ENCODE data around the gene RIC1. TPM values are rescaled to one million over a fixed set of nuclear protein-coding genes. Genes with fewer than 3 reads are reported as not detected.
"Not testable (repeated sequence)": the region's sequence is repeated elsewhere in the genome, so short reads cannot be mapped to it uniquely, and the experiment has no call there.

Gene RIC1
- polyA plus RNA-seq, 4 donors, result 25.0 to 33.1 (median 30.0) TPM

- not testable (repeated sequence) for DNase-seq (ENCODE audit: low read depth in 4 of 4, low spot score in 2 of 4)
Measured at GRCh38 chr9:5779705-5780218, 150.9 kb downstream of the RIC1 start.

DNA sequence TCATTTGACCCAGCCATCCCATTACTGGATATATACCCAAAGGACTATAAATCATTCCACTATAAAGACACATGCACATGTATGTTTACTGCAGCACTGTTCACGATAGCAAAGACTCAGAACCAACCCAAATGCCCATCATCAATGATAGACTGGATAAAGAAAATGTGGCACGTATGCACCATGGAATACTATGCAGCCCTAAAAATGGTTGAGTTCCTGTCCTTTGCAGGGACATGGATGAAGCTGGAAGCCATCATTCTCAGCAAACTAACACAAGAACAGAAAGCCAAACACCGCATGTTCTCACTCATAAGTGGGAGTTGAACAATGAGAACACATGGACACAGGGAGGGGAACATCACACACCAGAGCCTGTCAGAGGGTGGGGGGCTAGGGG is 154.5 kb downstream of the RIC1 start:
- DNase-seq (ENCODE audit: low read depth in 4 of 4, low spot score in 2 of 4), result not testable (repeated sequence)

- DNase-seq (ENCODE audit: low read depth in 4 of 4, low spot score in 2 of 4), result no peak
Measured at GRCh38 chr9:5783982-5784381, 155.1 kb downstream of the RIC1 start.

DNA sequence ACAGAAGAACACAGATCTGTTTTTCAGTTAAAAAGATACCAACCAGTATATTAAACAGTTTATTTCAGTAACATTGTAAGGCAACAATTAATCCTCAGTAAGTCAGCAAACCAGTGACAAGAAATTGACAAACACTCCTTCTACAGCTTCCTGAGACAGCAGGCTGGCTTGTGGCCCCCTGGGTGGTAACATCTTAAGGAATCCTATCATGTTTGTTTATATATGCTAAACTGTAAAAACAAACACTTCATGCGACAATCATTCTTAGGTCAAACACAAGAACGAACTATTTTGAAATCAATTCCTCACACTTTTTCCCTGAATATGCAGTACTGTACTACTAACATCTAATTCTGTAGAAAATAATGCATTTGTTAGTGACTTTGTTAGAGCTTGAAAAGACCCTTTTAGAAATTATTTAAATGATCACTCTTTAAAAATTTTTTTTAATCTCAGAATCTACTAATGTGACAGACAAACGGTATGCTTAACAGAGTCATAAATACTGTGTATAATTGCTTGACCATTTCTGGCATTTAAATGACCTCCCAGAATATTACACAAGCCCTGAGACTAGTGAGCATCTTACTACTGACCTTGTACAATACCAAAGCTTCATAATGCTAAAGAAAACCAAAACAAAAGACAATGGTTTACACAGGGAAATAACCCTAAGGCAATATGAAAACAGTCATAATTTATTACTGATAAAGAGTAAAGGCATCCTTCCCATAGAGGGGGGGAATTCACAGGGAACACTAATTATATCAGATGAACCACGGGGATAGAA is 155.8 kb downstream of the RIC1 start:
- DNase-seq (ENCODE audit: low read depth in 4 of 4, low spot score in 2 of 4), result no peak

DNA sequence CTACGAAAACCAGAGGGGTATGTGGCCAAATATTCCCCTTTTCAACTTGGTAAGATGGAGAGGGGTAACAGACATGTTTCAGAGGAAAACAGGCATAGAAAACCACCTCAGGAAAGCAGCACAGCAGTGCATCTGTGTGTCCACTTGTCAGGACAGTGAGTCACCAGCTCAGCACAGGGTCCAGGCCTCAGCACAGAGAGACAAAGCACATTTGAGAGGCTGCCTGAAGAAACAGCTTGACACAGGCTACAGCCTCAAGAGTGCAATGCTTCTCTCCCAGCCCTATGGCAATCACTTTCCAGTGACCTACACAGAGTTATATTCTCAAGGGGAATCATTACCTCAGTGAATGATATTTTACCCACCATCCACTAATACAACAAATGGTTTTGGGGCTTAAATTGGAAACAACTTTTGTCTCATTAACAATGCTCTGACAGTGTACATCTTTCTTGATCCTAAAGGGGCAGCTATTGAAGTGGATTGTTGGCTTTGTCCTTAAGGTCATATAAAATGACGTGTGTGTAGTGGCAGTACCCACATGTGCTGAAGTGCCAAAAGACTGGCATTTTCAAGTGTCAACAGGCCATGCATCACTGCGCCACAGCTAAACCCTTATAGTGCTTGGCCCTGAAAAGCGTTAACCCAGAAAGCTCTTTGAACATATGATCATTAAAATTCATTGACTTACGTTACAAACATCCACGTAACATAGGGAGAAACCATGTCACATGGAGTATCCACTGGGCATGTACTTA is 157.6 kb downstream of the RIC1 start:
- DNase-seq (ENCODE audit: low read depth in 4 of 4, low spot score in 2 of 4), result no peak

DNA sequence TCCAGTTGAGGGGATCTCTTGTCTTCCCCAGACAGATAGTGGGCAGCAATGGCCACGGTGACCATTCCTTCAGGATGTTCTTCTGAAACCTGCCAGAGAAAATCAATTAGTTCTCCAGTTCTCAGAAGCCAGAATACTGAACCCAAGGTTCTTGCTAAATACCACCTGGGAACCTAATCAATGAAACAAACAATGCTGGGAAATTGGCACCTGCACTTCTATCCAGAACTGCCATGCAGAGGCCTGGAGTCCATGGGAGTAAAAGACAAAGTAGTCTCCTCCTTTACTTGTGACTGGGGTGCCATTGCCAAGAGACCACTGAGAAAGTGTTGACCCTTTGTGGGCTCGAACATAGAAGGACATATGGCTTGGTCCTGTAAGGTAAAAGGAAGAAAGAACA is 158.3 kb downstream of the RIC1 start:
- DNase-seq (ENCODE audit: low read depth in 4 of 4, low spot score in 2 of 4), result no peak

DNA sequence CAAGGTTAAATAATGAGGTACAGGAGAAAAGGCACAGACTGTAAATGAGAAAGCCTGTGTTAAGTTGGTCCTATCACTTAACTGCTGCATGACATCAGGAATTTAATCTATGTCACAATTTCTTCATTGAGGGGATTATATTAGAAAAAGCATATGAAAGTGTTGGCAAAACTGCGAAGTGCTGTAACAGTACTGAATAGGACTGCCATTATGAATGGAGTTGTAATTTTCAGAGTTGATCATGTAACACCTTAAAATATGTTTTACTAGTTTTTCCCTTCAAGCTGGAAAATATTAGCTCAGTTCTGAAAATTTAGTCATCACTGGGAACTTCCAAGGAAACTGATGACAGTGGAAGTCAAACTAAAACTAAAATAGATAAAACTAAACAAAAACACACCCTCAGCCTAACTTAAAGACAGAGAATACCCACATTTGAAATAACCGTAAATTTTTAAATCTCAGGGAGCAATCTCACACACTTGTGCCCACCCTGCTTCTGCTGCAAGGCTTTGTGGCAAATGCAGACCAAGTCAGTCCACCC is 158.9 kb downstream of the RIC1 start:
- DNase-seq (ENCODE audit: low read depth in 4 of 4, low spot score in 2 of 4), result no peak

GRCh38 chr9:5789489-5789888 is 160.6 kb downstream of the RIC1 start:
- DNase-seq (ENCODE audit: low read depth in 4 of 4, low spot score in 2 of 4), result no peak

DNA sequence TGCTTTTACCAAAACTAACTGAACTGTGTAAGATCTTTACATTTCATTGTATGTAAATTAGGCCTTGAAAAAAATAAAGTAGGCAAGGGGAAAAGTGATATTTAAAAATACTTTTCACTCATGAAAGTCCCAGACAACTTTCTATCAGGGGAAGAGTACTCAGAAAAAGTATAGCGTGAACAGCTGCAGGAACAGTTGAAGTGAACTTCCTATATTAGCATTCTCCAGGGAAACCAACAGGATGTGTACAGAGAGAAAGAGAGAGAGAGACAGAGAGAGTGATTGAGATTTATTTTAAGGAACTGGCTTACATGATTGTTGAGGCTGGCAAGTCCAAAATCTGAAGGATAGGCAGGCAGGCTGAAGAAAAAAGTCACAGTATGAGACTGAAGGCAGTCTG is 162.0 kb downstream of the RIC1 start:
- no peak for DNase-seq (ENCODE audit: low read depth in 4 of 4, low spot score in 2 of 4)

- no peak for DNase-seq (ENCODE audit: low read depth in 4 of 4, low spot score in 2 of 4)
Measured at GRCh38 chr9:5791870-5792269, 163.0 kb downstream of the RIC1 start.

DNA sequence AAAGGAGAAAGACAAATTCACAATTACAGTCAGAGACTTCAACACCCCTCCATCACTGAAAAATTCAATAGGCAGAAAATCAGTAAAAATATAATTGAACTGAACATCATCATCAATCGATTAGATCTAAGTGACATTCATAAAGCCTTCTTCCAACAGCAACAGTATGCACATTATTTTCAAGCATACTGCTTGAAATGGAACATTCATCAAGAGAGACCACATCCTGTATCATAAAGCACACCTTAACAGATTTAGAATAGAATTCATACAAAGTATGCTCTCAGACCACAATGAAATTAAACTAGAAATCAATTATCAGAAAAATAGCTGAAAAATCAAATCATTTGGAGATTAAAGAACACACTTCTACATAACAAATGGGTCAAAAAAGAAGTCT is 164.9 kb downstream of the RIC1 start:
- no peak for DNase-seq (ENCODE audit: low read depth in 4 of 4, low spot score in 2 of 4)

DNA sequence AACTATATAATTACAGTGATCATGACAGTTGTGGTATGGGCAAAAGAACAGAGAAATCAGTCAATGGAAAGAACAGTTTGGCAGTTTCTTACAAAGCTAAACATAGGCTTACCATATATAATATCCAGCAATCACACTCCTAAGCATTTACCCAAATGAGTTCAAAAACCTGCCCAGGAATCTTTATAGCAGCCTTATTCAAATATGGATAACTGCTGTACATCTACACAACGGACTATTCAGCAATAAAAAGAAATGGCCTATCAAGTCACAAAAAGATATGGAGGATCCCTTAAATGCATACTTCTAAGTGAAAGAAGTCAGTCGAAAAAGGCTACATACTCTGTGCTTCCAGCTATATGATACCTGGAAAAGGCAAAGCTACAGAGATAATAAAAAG is 167.4 kb downstream of the RIC1 start:
- DNase-seq (ENCODE audit: low read depth in 4 of 4, low spot score in 2 of 4), result no peak

DNA sequence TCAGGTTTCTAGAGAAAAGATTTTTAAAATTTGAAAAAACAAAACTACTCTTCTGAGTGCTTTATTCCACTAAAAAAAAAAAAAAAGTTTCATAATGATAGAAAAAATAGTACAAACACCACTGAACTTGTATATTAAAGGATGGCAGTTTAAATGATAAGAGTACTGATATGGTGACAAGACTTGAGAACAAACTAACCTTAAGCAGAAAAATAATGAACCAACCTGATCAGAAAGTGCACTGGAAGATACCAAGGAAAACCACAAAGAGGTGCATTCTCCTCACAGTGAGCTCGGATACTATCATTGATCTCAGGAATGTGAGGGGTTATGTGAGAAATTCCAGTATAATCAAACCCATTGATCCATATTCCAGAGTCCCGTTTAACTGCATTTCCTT is 169.7 kb downstream of the RIC1 start:
- DNase-seq (ENCODE audit: low read depth in 4 of 4, low spot score in 2 of 4), result no peak

DNA sequence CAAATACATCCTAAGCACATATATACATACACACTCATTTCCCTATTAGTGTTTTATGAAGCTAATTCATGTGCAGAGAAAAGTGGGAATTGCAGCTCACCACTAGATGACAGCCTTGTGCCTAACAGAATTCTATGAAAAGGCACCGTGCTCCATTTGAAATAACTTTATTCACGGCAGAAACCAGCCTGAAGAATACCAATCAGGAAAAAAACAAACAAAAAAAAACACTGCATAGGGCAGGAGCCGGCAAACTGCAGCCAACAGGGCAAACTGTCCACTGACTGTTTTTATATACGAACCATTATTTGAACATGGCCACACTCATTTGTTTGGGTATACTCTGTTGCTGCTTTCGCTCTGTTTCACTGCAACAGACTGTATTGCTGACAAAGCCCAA is 170.4 kb downstream of the RIC1 start:
- DNase-seq (ENCODE audit: low read depth in 4 of 4, low spot score in 2 of 4), result peak in 2 of 4 donors; percentile 28 to 37

DNA sequence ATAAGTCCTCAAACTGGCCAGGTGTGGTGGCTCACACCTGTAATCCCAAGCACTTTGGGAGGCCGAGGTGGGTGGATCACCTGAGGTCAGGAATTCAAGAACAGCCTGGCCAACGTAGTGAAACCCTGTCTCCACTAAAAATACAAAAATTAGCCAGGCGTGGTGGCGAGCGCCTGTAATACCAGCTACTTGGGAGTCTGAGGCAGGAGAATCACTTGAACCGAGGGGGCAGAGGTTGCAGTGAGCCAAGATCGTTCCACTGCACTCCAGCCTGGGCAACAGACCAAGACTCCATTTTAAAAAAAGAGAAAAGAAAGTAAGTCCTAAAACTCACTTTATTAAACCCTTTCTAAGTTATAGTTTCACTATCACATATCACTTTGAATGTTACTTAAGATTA is 171.5 kb downstream of the RIC1 start:
- not testable (repeated sequence) for DNase-seq (ENCODE audit: low read depth in 4 of 4, low spot score in 2 of 4)

DNA sequence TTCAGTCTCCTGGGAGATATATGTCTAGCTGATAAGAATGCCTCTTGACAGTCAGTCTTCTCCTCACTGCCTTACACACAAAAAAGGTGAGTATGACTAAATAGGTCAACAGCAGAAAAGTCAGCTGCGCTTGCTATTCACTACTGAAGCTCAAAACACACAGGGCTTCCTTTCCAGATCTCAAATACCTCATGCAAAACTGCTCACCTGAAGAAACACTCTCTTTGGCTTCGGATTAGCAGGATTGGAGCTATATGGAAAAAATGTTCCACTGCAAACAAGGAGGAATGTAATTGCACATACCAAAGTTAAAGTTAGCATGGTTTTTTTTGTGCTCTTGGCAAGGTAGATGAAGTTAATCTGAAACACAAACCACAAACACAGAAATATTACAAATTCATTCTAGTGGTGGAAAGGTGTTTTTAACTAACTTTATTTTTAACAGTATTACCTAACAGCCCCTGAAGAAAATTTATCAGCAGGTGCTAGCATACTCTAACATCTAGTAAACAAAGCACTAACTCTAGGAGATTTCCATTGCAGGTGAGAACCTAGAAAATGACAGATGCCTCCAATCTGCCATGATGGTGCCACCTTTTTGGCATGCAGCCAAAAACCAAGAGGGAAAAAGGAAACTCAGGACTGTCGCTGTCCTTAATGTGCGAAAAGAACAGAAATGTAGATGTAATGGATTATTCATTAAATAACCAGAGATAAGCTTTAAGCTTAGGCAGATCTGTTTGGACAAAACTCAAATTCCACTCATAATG is 172.2 kb downstream of the RIC1 start:
- peak in 1 of 4 donors; percentile 15 for DNase-seq (ENCODE audit: low read depth in 4 of 4, low spot score in 2 of 4)

GRCh38 chr9:5801739-5802113 is 172.8 kb downstream of the RIC1 start:
- DNase-seq (ENCODE audit: low read depth in 4 of 4, low spot score in 2 of 4), result peak in 1 of 4 donors; percentile 2

- no peak for DNase-seq (ENCODE audit: low read depth in 4 of 4, low spot score in 2 of 4)
Measured at GRCh38 chr9:5805478-5805877, 176.6 kb downstream of the RIC1 start.

DNA sequence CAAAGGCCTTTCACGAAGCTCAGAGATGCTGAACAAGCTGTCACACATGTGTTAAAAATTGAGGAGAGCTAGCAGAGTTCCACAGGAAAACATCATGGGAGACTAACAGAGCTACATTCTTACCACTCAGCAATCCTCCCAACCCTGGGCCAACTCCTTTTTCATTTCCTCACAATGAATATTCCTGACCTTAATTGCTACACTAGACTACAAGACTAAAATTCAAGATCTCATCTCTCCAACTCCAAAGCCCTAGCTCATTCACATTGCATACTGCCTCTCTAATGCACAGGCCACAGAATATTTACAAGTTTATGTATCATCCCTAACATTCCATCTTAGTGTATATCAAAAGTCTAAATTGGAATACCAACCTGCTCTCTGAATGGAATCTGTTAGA is 182.8 kb downstream of the RIC1 start:
- DNase-seq (ENCODE audit: low read depth in 4 of 4, low spot score in 2 of 4), result no peak

DNA sequence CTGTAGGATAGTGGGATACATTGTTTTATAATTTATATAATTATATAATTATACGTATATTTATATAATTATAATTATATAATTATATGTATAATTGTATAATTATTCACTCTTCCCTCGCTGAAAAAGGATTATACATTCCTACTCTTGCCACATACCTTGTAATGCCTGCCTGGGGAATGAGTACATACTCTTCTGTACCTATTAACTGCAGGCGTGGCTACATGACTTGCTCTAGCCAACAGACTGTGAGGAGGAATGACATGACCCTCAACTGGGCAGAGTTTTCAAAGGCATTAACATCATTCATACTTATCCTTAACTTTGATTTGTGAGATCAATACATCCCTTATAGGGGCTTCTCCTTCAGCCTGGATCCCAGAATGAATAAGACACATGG is 184.9 kb downstream of the RIC1 start:
- no peak for DNase-seq (ENCODE audit: low read depth in 4 of 4, low spot score in 2 of 4)

GRCh38 chr9:5815461-5815860 is 186.6 kb downstream of the RIC1 start:
- no peak for DNase-seq (ENCODE audit: low read depth in 4 of 4, low spot score in 2 of 4)
